ENCODE measurements around the gene LRCH1.

Gene LRCH1

DNA sequence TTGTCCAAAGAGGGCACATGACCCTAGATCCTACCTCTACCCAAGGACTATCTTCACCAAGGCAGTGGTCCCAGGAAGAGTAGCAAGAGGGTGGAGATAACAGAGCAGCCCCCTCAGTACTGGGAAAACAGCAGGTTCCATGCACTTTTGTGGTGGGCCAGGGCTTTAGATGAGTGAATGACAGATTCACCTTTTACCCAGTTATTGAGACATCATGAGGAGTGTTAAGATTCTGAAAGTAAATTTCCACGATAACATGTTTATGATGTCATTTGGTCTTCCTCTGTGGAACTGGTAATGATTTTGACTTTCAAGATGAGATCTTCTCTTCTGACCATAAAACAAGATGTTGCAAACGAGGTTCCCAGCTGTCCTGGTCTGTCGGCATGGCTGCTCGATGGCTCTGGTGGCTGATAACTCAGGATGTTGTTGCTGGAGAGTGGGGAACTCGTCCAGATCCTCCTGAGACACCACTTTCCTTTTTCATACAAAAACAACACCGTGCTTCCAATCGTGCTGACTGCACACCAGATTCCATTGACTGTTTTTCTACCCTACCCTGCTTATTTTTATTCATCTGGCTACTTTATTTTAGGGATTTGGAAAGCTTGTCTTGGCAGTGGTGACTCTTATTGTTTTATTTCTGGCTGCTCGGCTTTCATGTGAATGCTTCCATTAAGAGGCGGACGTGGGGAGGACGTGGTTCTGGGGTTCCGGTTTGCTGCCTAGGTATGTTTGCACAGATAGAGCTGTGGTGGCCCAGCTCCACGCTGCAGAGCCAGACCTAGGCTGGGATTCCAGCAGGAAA, 88.5 kb downstream of the LRCH1 start:
- DNase-seq: no peak

DNA sequence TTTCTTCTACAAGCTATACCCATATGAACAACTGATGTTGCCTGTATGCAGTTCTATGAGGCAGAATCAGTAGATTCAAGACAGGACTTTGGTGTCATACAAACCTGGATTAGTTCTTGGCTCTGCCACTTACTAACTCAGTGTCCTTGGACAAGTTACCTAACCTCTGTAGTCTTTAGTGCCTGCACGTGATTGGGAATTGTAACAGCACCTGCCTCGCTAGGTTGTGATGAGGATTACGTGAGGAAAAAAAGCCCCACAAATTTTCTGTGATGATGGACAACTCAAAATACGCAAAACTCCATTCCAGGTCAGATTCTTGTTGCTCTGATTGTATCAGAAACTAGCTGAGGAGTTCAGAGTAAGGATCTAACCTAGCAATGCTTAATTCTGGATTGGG, 89.3 kb downstream of the LRCH1 start:
- no peak for DNase-seq

DNA sequence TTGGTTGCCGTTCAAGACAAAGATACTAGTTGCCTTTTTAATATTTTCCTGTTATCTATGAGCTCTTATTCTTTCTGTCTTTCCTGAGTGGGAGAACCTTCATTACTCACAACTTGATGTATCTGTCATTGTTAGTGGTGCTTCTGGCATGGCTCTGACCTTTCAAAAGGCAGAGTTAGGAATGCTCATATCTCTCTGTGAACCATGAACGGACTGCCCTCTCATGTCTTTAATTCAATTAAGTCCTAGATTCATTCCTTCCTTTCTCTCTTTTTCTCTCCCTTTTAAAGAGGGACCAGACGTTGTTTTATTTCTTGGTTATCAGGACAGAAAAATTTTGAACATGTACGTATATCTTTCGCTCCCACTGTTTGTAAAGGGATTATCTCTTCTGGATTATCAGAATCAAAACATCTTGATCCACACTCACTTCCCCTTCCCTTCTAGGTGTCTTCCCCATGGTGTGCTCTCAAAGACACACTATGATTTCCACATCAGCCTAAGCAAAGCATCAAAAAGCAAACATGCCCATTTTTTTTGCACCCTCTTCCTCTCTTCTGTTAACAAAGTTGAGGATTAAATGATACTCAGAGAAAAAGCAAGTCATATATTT, 90.3 kb downstream of the LRCH1 start:
- DNase-seq: no peak

DNA sequence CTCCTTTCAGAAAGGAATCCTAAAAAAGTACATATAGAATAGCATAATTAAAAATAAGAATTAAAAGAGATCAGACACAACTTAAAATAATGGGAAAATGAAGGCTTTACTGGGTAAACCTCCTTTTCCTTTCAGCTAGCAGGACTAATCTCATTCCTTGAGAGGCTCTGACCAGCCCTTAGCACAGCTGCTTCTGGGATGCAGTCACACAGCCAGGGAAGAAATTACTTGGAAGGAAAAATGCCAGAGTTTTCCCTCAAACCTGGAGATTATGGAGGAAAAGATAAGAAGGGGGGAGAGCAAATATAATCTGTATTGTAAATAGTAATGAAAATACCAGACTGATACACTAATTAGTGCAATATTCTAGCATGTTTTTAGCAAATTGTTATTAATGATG, 91.8 kb downstream of the LRCH1 start:
- no peak for DNase-seq

DNA sequence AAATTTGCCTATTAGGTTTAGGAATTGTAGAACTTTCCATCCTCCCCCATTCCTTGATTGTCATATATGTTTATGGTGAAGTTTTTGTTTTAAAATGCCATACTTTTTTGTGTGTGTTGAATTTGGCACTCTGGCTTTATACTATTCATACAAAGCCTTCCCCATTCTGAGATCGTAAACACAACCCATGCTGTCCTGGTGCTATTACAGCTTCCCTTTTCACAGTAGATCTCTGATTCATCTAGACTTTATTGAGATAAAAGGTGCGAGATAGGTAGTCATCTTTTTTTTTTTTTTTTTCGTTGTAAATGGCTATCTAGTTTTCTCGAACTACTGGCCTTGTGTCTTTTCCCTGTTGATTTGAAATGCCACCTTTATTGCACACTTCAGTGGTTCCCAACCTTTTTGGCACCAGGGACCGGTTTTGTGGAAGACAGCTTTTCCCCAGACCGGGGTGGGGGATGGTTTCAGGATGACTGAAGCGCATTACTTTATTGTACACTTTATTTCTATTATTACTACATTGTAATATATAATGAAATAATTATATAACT, 94.6 kb downstream of the LRCH1 start:
- DNase-seq: no peak

DNA sequence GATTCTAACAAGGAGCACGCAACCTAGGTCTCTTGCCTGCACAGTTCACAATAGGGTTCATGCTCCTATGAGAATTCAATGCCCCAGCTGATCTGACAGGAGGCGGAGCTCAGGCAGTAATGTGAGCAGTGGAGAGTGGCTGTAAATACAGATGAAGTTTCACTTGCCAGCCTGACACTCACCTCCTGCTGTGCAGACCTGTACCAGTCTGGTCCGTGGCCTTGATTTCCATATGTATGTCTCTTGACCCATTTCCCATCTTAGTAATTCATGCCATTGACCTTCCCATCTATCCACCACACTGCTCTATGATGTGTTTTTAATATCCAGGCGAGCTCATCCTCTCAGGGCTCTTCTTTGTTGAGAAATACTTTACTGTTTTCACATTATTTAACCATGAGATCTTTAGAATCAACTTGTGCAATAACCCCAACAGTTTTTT, 95.2 kb downstream of the LRCH1 start:
- DNase-seq: no peak

DNA sequence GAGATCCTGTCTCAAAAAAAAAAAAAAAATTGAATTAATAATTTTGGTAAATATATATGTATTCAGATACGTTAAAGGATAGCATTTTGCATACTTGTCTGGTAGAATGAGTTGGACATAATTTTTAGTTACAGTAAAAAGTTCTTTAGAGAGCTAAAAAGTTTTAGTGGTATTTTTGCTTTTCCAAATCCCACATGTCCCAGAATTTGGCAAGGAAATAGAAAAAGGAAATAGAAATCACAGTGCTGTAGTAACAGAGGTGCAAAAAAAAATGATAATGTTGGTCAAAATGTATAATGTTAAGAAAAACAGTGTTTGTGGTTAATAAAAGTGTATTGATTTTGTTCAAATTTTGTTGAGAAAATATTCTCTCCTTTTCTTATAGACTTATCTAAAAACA, 96.8 kb downstream of the LRCH1 start:
- no peak for DNase-seq

DNA sequence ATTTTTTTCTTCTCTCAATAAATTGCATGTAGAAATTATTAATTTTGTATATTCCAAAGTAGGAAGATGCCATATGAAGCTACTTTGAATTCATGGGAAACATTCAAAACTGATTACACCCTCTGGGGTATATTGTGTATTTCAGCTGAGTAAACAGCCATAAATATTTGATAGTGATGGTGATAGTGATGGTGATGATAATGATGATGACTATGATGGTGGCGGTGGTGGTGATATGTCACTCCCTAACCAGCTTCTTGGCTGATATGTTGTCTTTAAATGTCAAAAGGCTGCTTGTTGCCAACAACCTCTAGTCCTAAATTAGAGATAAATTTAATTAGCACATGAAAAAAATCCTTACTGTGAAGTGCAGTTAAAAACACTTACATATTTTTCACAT, 102.0 kb downstream of the LRCH1 start:
- DNase-seq: no peak

DNA sequence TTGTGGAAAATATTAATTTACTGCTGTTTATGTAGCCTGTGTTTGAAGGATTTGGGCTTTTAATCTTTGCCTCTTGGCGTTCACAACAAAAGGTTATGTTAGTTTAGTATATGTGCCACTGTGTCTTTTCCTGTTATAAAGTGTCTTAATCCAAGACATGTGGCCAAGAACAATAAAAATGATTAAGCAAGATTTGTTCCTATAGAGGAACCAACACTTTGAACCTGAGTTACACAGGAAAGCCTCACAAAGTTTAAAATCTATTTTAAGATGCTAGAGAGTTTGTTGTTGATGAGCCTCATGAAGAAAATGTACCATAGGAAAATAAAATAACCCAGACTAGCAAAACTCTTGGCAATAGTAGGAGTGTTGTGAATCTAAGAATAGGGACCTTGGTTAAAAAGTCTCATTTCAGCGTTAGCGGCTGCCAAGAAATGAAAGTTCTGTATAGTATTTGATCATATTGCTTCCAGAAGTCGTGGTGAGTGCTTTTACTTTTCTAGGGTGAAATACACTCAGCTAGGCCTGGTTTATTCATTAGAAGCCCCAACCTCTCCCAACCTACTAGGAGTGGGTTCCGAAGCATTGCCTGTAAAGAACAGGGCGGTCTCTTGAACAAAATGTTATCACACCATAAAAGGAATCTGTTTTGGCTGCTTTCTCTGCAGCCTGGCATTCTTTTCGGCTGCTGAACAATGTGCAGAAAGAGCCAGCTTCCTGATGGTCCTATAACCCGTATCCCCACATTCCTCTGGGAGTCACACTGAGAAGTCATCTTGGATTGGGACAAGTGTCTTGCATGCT, 102.6 kb downstream of the LRCH1 start:
- DNase-seq: no peak

DNA sequence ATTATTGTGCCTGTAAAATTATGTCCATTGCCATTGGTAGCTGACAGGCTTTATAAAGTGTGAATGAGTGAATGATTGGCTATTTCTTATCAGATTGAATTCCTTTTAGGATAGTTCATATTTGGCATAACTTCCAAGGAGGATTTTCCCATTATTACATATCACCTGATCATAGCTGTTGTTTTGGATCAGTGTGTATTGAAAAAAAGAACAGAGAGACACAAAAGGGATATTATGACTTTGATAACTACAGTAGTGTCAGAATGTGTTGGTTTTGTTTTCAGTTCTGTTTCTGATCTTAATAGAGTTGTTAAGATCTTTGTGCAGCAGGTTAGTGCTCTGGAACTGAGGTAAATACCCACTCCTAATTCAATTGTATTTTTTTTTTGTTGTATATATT, 103.8 kb downstream of the LRCH1 start:
- DNase-seq: no peak

DNA sequence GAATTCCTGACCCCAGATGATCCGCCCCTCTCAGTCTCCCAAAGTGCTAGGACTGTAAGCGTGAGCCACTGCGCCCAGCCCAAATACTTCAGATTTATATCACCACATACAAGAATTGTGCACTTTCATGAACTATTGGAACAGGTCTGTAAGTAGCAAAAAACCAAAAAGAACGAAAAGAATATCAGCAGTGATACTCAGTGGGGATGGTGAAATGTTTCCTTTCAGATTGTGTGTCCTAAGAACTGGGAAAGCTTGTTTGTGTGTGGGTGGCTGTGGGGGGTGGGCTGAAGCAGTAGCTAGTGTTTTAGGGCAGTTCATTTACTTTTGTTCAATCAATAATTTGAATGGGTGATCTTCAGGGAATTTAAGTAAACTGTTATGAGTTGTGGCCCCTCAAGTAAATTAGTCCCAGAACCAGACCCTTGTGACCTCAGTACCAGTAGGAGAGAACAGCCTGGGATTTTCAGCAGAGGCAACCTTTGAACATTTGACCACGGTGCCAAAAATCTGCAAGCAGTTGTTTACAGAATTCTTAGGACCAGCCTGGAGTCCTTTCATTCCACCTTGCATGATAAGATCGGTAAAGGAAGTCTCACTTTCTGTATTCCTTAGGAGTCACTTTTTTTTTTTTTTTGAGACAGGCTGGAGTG, 106.6 kb downstream of the LRCH1 start:
- no peak for DNase-seq

DNA sequence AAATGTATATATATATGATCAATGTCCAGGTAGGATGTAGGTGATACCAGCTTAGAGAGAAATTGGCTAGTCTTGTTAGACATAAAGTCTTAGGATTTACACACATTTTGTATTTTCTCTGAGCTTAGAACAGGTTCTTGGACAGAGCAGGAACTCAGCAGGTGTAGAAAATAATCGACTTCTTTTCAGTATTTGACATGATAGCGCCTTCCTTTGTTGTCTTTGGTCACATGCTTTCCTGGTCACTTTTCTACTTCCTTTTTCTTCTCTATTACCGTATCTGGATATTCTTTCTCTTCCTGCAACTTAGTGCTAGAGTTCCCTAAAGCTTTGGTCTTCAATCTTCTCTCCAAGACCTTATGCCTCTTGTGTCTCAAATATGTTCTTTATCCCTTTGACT, 107.4 kb downstream of the LRCH1 start:
- no peak for DNase-seq

DNA sequence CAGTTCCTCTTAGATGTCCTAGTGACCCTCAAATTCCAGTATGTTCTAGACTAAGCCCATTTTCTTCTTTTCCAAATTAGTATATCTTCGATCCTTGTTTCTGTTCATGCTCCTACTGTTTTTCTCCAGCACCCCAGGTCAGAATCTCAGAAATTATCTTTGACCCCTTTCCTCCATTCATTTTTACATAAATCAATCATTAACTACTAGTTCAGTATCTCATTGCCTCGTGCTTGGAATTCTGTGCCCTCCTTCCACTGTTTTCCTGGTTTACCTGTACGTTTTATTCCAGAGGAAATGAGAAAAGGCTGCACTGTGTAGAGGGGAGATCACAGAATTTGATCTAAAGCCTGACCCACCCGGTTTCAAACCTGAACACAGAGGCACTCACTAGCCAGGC, 107.9 kb downstream of the LRCH1 start:
- DNase-seq: no peak

DNA sequence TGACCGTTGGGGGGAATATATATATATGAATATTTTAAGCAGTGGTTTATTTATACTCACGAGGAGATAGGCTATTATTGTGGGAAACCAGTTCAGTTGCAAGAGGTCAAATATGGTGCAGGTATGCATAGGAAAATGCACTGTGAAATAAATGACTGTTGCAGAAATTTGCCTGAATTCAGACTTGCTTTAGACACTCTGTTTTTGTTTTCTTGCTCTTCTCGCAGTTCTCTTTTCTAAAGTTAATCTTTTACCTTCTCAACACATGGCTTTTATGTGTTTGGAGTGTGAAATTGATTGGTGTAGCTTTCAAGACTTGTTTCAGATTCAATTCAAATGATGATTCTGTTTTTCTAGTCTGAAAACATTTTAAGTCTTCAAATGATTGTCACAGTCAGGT, 109.7 kb downstream of the LRCH1 start:
- no peak for DNase-seq

DNA sequence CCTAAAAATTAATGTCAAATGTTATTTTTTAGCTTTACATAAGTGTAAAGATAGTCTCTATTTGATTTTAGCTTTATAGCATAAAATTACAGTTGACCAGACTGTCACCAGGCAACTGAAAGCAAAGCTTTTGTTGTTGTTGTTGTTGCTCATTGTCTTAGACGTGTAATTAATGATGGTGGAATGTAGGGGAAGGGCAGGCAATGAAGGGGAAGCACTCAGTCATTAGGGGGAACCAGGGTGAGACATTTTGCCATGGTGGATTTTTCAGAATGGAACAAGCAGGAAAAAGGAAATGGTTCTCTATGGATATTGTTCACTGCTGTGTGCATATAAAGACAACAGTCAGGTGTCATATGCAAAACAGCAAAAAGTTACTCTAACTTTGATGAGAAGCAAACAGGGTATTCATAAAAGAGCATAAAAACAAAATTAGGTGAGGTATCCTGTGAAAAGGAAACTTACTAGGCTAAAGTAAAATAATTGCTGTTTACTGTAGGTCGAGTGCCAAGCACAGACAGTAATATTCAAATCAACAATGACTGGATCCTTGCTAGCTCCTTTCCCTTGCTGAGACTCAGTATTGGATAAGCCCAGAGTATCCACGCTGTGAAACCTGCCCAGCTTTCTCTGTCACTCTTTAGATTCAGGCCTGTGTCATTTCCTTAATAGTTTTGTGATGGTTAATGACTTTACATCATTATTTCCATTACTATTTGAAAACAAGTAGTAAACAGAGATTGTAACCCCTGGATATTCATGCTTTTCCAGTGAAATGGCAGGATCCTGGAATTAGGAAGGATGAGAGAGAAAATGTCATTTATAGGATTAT, 110.5 kb downstream of the LRCH1 start:
- no peak for DNase-seq

DNA sequence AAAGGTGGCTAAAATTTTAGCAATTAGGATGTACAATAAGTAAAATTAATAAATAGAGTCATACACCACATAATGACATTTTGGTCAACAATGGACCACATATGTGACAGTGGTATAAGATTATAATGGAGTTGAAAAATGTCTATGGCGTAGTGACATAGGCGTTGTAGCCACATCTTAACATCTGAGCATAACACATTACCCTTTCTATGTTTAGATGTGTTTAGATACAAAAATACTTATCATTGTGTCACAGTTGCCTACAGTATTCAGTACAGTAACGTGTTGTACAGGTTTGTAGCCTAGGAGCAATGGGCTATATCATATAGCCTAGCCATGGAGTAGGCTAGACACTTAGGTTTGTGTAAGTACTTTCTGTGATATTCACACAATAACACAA, 111.2 kb downstream of the LRCH1 start:
- DNase-seq: no peak

DNA sequence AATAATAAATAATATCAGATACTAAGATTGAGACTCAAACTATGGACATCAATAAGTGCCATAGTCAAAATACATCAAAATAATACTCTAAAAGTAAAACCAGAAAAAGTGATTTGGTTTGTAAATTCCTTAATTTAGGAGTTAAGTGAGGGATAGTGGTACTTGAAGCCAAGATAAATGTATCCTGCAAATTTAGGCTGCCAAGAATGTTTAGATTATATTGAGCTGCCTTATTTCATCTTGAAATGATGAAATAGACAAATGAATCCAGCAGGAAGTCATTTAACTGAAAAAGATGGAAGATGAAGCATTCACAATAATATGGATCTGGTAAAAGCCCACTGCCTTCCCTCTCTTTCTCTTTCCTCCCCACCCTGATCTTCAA, 112.3 kb downstream of the LRCH1 start:
- DNase-seq: no peak

DNA sequence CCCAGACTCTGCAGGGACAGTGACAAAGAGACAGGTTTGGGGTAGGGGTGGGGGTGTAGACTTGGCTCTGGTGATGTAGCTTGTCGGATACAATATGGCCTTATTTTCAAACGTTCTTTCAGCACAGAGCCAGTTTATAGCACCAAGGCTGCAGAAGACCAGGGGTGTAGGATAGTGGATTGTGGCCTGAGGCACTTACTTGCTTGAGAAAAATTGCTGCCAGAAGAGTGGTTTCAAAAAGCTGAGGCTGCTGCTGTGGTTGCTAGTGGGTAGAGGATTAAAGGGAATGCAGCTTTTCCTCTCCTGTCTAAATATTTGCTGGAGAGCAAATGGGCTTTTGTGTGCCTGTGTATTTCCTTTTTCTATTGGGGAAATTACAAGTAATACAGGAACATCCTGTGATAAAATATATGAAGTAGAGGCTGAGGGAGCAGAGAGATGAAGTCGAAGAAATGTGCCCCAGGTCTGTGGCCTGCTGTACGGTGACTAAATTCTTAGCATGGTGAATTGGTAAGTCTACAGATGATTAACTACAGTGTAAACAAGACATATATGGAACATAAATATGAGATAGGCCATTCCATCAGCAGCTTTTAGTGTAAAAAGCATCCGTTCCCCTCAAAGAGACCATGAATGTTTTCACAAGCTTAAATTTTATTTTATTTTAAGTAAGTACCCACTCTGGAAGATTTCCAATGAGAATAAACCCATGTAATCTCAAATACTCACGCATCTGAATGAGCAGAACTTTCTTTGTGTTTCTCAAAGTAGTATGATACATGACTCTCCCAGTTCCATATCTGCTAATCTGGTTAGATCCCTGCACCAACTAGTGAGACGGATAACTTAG, 112.9 kb downstream of the LRCH1 start:
- no peak for DNase-seq

DNA sequence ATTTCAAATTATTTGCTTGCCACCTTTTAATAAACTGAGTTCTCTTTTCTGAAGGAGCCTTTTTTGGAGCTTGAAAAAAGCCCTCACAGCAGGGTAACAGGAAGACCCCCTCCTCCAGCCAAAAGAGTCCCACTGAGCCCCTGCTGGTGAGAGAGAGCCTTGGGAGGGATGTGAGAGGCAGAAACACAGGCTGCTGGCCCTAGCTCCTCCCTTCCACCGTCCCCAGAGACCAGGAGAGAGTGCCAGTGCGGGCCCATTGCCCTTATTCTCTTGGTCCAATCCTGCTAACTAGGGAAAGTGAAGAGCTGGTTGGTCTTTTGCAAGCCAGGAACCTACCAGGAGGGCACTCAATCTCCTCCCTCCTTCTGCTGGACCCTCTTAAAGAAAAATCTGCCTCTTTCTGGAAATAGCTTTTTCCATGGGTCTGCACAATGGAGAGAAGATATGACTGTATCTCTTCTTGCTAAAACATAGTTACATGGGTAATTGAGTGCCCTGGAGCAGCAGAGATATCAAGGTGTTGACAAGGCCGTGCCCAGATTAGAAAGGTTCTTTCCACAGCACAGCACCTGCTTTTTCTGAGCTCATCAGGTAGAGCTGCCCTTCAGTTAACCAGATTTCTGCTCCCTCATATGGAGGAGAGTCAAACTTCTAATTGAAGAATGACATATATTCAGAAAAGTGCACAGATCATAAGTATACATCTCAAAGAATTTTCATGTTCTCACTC, 113.9 kb downstream of the LRCH1 start:
- no peak for DNase-seq

DNA sequence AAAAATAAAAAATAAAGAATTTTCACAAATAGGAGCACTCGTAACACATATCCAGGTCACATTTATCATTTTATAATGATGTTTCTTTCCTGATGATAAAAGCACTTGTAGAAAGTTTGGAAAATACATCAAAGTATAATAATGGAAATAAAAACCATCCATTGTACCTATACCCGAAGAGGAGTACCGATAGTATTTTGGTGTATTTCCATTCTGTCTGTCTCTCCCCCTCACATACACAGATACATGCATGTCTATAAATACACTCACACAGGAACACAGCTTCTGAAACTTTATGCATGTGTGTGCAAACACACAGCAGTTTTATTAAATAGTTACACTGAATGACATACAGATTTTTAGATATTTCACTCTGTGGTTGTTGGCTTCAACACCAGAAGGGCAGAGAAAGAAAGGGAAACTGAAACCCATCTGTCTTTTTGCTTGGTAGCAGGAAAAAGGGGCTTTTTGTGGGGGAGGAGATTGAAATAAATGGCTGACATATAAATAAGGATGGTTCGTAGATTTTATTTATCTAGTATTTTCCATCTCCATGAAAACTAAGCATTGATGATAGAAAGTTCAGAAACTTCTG, 114.8 kb downstream of the LRCH1 start:
- DNase-seq: no peak
